ENCODE measurements around the gene FBXL13. TPM values are rescaled to one million over a fixed set of nuclear protein-coding genes. Genes with fewer than 3 reads are reported as not detected.

Gene FBXL13
- total and polyA plus RNA-seq, 12 donors = 0.61 to 6.8 (median 2.7) TPM

DNA sequence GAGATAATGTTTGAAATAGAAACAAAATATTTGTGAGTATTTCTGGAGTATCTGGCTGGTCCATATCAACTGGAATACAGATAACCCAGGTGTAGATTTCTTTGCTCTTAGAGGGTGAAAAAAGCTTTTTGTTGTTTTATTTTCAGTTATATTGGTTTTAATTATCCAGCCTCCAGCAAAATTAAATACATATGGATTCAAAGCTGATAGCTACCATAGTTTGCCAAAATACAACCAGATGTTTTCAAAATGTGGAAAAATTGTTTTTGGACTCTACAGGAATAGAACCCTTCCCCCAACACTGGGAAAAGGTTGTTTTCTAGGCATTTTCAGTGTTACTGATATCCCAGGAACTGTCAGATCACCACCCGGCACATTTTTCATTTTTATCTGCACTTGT, 131.7 kb downstream of the FBXL13 start:
- intact Hi-C loops (cut with DNase I) = no loop called here
- H3K4me1 ChIP-seq (replicated peaks in 1 of 2) = peaks cover 0 to 9% of the 10 kb centered on the region in 2 donors
- no peak overlapping the region for H3K27ac ChIP-seq
- DNase-seq = no peak
- H3K9me3 ChIP-seq (replicated peaks in 1 of 3) = no peaks in the 10 kb centered on the region
- H3K27me3 ChIP-seq = no peaks in the 10 kb centered on the region
- H3K36me3 ChIP-seq (replicated peaks in 1 of 2) = no peaks in the 10 kb centered on the region
- no peak overlapping the region for H3K4me3 ChIP-seq
- WGBS, 4 donors = 73 to 84% (median 80%) methylated on average over 1 of the region's 1 CpG
- TF ChIP-seq POLR2A (IDR thresholded peaks at IDR 0.05) = no peak
- TF ChIP-seq, protein P1, sequence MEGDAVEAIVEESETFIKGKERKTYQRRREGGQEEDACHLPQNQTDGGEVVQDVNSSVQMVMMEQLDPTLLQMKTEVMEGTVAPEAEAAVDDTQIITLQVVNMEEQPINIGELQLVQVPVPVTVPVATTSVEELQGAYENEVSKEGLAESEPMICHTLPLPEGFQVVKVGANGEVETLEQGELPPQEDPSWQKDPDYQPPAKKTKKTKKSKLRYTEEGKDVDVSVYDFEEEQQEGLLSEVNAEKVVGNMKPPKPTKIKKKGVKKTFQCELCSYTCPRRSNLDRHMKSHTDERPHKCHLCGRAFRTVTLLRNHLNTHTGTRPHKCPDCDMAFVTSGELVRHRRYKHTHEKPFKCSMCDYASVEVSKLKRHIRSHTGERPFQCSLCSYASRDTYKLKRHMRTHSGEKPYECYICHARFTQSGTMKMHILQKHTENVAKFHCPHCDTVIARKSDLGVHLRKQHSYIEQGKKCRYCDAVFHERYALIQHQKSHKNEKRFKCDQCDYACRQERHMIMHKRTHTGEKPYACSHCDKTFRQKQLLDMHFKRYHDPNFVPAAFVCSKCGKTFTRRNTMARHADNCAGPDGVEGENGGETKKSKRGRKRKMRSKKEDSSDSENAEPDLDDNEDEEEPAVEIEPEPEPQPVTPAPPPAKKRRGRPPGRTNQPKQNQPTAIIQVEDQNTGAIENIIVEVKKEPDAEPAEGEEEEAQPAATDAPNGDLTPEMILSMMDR (IDR thresholded peaks at IDR 0.05) = no peak

DNA sequence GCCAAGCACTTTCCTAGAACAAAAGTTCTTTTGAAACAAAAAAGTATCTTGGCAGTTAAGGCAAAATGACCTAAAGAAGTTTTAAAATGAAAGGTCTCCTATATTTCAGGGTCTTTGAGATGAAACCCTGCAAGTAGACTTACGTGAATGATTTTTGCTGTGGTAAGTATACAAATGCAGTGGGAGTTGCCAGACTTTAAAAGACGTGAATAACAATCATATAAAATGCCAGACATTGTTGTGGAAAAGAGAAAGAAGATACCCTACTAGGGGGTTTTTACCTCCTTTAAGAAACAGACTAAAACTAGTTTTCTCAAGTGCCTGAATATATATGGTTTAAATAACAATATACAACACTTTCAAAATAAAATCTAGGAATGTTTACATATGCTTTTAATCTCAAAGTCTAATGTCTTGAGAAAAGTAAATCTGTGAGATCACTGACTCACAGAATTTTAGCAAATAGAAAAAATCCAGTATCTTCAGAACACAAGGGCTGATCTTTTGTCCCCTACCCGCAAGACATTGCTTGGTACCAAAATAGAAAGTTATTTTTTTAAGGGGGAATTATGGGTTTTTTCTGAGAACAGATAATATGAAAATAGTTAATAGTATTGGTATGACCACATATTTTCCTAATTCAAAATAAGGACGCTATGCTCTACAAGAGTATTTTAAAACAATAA, 132.3 kb downstream of the FBXL13 start:
- no peak for DNase-seq
- Histone ChIP-seq H3K4me3 (no peak overlapping the region), H3K9me3 (replicated peaks in 1 of 3) (no peaks in the 10 kb centered on the region), H3K36me3 (replicated peaks in 1 of 2) (no peaks in the 10 kb centered on the region), H3K27ac (peak overlapping the region in 1 of 5 donors; percentile 7), H3K4me1 (replicated peaks in 1 of 2) (peaks cover 0 to 9% of the 10 kb centered on the region in 2 donors), H3K27me3 (no peaks in the 10 kb centered on the region)
- 66 to 81% (median 76%) methylated on average over 4 of the region's 4 CpGs for WGBS, 4 donors
- intact Hi-C loops (cut with DNase I) = no loop called here
- TF ChIP-seq POLR2A (IDR thresholded peaks at IDR 0.05) = no peak
- TF ChIP-seq, protein P1 (IDR thresholded peaks at IDR 0.05) = no peak

DNA sequence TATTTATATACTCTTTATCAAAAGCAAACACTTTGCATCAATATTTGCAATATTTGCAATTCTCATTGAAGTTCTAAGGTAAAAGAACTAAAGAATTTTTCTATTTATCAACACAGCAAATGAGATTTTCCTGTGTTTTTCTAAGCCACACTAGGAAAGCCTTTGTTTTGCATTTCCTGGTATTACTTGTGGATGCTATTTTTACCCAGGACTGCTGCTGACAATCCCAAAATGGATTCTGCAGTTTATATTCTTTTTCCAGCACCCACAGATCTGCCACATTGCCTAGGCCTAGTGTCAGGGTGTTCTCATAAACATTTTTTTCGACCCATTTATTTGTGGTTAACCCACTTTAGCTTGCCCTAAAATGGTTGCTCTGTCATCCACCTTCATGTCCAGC, 135.9 kb downstream of the FBXL13 start:
- intact Hi-C loops (cut with DNase I) = no loop called here
- Histone ChIP-seq H3K27ac (peak overlapping the region in 2 of 5 donors; percentile 3 to 19), H3K4me3 (no peak overlapping the region), H3K4me1 (replicated peaks in 1 of 2) (peaks cover 0 to 24% of the 10 kb centered on the region in 2 donors), H3K27me3 (no peaks in the 10 kb centered on the region), H3K36me3 (replicated peaks in 1 of 2) (no peaks in the 10 kb centered on the region), H3K9me3 (replicated peaks in 1 of 3) (no peaks in the 10 kb centered on the region)
- DNase-seq = no peak
- WGBS, 4 donors = 65 to 79% (median 76%) methylated on average over 1 of the region's 1 CpG
- no peak for TF ChIP-seq POLR2A (IDR thresholded peaks at IDR 0.05)
- TF ChIP-seq, protein P1 (IDR thresholded peaks at IDR 0.05) = no peak

DNA sequence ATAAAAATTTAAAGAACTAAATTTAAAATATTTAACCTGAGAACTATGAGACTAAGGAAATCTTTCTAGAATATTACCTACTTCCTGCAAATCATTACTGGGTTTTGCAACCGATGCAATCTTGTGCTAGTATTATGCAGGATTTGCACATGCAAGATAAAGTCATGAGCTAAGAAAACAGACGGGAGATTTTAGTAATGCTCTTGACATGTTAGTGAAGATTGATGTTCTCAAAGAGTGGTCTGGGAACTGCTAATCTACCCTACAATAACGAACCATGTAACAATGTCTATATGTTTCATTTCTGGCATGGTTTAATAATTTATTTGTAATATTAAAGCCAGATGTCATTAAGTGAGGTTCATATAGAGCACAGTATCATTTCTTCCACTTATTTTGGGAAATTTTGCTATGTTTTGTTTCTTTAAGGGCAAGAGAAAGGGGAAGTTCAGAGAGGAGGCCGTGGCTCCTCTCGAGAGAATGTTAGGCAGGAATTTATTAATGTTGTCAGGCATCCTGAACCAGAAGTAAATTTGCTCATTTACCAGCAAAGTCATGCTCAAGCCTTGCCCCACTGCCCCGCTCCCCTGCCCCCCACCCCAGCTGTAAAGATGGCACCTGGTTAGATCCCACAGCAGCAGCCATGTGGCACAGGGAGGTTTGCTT, 139.0 kb downstream of the FBXL13 start:
- WGBS, 4 donors = 52 to 56% (median 54%) methylated on average over 5 to 6 of the region's 6 CpGs
- intact Hi-C loops (cut with DNase I) = no loop called here
- peak overlapping the region in 2 of 5 donors; percentile 38 to 73 for H3K27ac ChIP-seq
- H3K9me3 ChIP-seq (replicated peaks in 1 of 3) = no peaks in the 10 kb centered on the region
- H3K27me3 ChIP-seq = no peaks in the 10 kb centered on the region
- H3K4me1 ChIP-seq (replicated peaks in 1 of 2) = peaks cover 0 to 24% of the 10 kb centered on the region in 2 donors
- H3K36me3 ChIP-seq (replicated peaks in 1 of 2) = no peaks in the 10 kb centered on the region
- TF ChIP-seq POLR2A (IDR thresholded peaks at IDR 0.05) = no peak
- TF ChIP-seq, protein P1 (IDR thresholded peaks at IDR 0.05) = no peak
- DNase-seq = no peak
- H3K4me3 ChIP-seq = no peak overlapping the region
